Measurements from ENCODE around the gene CDH4.

Gene CDH4

GRCh38 chr20:61891476-61891875 lies 639.4 kb downstream of the CDH4 start:
- no peak for DNase-seq

GRCh38 chr20:61891916-61892649 lies 640.0 kb downstream of the CDH4 start:
- peak; percentile 4 for DNase-seq

- no peak for DNase-seq
Measured at GRCh38 chr20:61895016-61895415, 643.0 kb downstream of the CDH4 start.

GRCh38 chr20:61895686-61896057 lies 643.6 kb downstream of the CDH4 start:
- DNase-seq = no peak

- DNase-seq = peak; percentile 51
Measured at GRCh38 chr20:61896058-61896961, 644.2 kb downstream of the CDH4 start.

GRCh38 chr20:61897401-61898295 lies 645.6 kb downstream of the CDH4 start:
- no peak for DNase-seq

- DNase-seq = no peak
Measured at GRCh38 chr20:61898405-61898804, 646.3 kb downstream of the CDH4 start.

- DNase-seq = no peak
Measured at GRCh38 chr20:61900011-61900944, 648.2 kb downstream of the CDH4 start.

GRCh38 chr20:61900945-61901293 lies 648.9 kb downstream of the CDH4 start:
- DNase-seq = no peak

- DNase-seq = no peak
Measured at GRCh38 chr20:61901392-61902220, 649.5 kb downstream of the CDH4 start.

- no peak for DNase-seq
Measured at GRCh38 chr20:61902221-61902869, 650.3 kb downstream of the CDH4 start.

GRCh38 chr20:61903575-61904340 lies 651.7 kb downstream of the CDH4 start:
- no peak for DNase-seq

GRCh38 chr20:61904456-61904855 lies 652.4 kb downstream of the CDH4 start:
- no peak for DNase-seq

- DNase-seq = no peak
Measured at GRCh38 chr20:61905781-61906523, 653.9 kb downstream of the CDH4 start.

- DNase-seq = no peak
Measured at GRCh38 chr20:61907081-61907891, 655.2 kb downstream of the CDH4 start.

GRCh38 chr20:61908057-61909026 lies 656.3 kb downstream of the CDH4 start:
- no peak for DNase-seq

- no peak for DNase-seq
Measured at GRCh38 chr20:61909028-61909427, 657.0 kb downstream of the CDH4 start.

All from fibroblast of skin of scalp (primary cell).